ENCODE data around the gene VPREB3. TPM values are rescaled to one million over a fixed set of nuclear protein-coding genes. Genes with fewer than 3 reads are reported as not detected.
A peak's percentile ranks its signal among the peaks of the same experiment; 100 is the strongest.

VPREB3 gene
- polyA plus RNA-seq, 2 of the 4 experiments (the other 2 are of a cell fraction), result 0.41 to 0.52 TPM

DNA sequence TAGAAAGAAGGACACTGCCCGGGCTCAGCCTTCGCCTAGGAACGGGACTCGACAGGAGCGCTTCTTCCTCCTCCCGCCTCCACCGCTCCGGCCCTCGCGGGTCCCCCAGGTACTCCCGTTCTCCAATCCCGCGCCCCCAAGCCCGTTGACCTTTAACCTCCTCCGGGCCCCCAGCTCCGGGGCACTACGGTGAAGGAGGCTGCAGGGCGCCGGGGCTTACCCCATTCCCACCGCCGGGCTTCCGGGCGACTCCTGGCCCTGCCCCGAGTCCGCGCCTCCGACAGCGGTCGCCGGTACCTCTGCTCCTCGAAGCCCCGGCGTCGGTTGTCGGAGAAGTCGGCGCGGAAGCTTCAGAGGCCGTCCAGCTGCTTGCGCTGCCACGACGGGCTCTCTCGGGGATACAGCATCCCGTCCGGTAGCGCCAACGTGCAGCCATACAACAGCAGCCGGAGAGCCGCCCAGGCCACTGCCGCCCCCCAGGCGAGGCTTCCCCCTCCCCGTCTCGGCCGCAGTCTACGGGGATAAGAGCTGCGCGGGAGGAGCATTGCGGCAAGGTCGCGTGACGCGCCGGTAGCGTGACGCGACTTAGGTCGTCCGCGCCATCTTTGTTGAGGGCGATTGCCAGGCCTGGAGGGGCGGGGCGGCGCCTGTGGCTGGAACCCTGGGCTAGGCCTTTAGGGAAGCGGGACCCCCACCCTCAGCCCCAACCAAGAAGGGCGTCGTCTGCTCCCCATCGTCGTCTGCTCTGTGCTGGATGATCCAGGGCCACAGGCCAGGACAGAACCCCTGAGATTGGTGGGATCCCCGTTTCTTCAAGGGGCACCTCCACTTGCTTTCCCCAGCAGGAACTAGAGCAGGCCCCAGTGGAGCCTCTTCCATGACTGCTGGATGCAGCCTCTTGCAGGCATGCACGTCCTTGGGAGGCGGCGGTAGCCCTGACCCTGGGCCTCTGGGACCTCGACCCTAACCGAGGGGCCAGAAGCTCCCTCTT, 37.1 kb downstream of the VPREB3 start:
- CTCF ChIA-PET, result interaction anchor here (0.7 to 1.0 kb wide), 2 partner anchors 130 to 133 kb away, joined by 3 read pairs; no protein-coding TSS in a partner anchor
- FAIRE-seq, result no peak
- POLR2A ChIA-PET, result interaction anchor here (0.7 kb wide), 1 partner anchor 11 kb away, joined by 5 read pairs; no protein-coding TSS in a partner anchor

More for the DNA sequence above, 37.1 kb downstream of the VPREB3 start:
- under 1% methylated on average over 19 of the region's 84 CpGs for WGBS (ENCODE audit: missing lambda C conversion rate)
- TF ChIP-seq TP53 (CRISPR knock-in tag; IDR thresholded peaks at IDR 0.05) (no peak), BHLHE40 (IDR thresholded peaks at IDR 0.05; ENCODE audit: low read depth, low read length) (peak; percentile 68), POLR2A (IDR thresholded peaks at IDR 0.05; ENCODE audit: low read length) (peak; percentile 89), CHD2 (IDR thresholded peaks at IDR 0.05; ENCODE audit: low read length, partially characterized antibody) (no peak), PHF8 (IDR thresholded peaks at IDR 0.05; ENCODE audit: borderline replicate concordance, low read depth) (peak; percentile 54; the same call in 1 of the 2 replicates), GATA3 (IDR thresholded peaks at IDR 0.05; ENCODE audit: borderline replicate concordance) (no peak), RNF2 (IDR thresholded peaks at IDR 0.05; ENCODE audit: borderline replicate concordance, low read depth) (no peak), HOXB13 (CRISPR knock-in tag; IDR thresholded peaks at IDR 0.05; ENCODE audit: low read depth) (no peak), TFCP2L1 (CRISPR knock-in tag; IDR thresholded peaks at IDR 0.05) (no peak), HOXB5 (CRISPR knock-in tag; IDR thresholded peaks at IDR 0.05) (no peak), CBX2 (IDR thresholded peaks at IDR 0.05; ENCODE audit: borderline replicate concordance, low read depth) (no peak), ZFP36 (IDR thresholded peaks at IDR 0.05; ENCODE audit: borderline replicate concordance, partially characterized antibody) (no peak), MAFK (IDR thresholded peaks at IDR 0.05; ENCODE audit: partially characterized antibody) (no peak), FOXS1 (CRISPR knock-in tag; IDR thresholded peaks at IDR 0.05) (no peak), CEBPB (IDR thresholded peaks at IDR 0.05) (no peak), KDM1A (IDR thresholded peaks at IDR 0.05; ENCODE audit: low read depth) (no peak), JUN (IDR thresholded peaks at IDR 0.05) (peak in 1 of 2 experiments; percentile 67; a peak in 2 of 5 replicates), CHD4 (IDR thresholded peaks at IDR 0.05; ENCODE audit: borderline replicate concordance) (no peak), RARB (CRISPR knock-in tag; IDR thresholded peaks at IDR 0.05) (no peak), MAZ (IDR thresholded peaks at IDR 0.05; ENCODE audit: borderline replicate concordance, low read depth, low read length) (no peak; the same call in 1 of the 2 replicates), ZNF302 (CRISPR knock-in tag; IDR thresholded peaks at IDR 0.05) (no peak)
- TF ChIP-seq, protein P1, sequence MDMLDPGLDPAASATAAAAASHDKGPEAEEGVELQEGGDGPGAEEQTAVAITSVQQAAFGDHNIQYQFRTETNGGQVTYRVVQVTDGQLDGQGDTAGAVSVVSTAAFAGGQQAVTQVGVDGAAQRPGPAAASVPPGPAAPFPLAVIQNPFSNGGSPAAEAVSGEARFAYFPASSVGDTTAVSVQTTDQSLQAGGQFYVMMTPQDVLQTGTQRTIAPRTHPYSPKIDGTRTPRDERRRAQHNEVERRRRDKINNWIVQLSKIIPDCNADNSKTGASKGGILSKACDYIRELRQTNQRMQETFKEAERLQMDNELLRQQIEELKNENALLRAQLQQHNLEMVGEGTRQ (IDR thresholded peaks at IDR 0.05), result peak; percentile 85
- TF ChIP-seq, protein P2, sequence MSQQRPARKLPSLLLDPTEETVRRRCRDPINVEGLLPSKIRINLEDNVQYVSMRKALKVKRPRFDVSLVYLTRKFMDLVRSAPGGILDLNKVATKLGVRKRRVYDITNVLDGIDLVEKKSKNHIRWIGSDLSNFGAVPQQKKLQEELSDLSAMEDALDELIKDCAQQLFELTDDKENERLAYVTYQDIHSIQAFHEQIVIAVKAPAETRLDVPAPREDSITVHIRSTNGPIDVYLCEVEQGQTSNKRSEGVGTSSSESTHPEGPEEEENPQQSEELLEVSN (IDR thresholded peaks at IDR 0.05; ENCODE audit: borderline replicate concordance, low read depth), result peak; percentile 81
- TF ChIP-seq, protein P3, sequence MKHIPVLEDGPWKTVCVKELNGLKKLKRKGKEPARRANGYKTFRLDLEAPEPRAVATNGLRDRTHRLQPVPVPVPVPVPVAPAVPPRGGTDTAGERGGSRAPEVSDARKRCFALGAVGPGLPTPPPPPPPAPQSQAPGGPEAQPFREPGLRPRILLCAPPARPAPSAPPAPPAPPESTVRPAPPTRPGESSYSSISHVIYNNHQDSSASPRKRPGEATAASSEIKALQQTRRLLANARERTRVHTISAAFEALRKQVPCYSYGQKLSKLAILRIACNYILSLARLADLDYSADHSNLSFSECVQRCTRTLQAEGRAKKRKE (CRISPR knock-in tag; IDR thresholded peaks at IDR 0.05; ENCODE audit: low read depth), result no peak
- TF ChIP-seq, protein P4, sequence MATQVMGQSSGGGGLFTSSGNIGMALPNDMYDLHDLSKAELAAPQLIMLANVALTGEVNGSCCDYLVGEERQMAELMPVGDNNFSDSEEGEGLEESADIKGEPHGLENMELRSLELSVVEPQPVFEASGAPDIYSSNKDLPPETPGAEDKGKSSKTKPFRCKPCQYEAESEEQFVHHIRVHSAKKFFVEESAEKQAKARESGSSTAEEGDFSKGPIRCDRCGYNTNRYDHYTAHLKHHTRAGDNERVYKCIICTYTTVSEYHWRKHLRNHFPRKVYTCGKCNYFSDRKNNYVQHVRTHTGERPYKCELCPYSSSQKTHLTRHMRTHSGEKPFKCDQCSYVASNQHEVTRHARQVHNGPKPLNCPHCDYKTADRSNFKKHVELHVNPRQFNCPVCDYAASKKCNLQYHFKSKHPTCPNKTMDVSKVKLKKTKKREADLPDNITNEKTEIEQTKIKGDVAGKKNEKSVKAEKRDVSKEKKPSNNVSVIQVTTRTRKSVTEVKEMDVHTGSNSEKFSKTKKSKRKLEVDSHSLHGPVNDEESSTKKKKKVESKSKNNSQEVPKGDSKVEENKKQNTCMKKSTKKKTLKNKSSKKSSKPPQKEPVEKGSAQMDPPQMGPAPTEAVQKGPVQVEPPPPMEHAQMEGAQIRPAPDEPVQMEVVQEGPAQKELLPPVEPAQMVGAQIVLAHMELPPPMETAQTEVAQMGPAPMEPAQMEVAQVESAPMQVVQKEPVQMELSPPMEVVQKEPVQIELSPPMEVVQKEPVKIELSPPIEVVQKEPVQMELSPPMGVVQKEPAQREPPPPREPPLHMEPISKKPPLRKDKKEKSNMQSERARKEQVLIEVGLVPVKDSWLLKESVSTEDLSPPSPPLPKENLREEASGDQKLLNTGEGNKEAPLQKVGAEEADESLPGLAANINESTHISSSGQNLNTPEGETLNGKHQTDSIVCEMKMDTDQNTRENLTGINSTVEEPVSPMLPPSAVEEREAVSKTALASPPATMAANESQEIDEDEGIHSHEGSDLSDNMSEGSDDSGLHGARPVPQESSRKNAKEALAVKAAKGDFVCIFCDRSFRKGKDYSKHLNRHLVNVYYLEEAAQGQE (IDR thresholded peaks at IDR 0.05), result no peak
- TF ChIP-seq, protein P5, sequence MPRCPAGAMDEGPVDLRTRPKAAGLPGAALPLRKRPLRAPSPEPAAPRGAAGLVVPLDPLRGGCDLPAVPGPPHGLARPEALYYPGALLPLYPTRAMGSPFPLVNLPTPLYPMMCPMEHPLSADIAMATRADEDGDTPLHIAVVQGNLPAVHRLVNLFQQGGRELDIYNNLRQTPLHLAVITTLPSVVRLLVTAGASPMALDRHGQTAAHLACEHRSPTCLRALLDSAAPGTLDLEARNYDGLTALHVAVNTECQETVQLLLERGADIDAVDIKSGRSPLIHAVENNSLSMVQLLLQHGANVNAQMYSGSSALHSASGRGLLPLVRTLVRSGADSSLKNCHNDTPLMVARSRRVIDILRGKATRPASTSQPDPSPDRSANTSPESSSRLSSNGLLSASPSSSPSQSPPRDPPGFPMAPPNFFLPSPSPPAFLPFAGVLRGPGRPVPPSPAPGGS (IDR thresholded peaks at IDR 0.05), result no peak
- TF ChIP-seq, protein P6, sequence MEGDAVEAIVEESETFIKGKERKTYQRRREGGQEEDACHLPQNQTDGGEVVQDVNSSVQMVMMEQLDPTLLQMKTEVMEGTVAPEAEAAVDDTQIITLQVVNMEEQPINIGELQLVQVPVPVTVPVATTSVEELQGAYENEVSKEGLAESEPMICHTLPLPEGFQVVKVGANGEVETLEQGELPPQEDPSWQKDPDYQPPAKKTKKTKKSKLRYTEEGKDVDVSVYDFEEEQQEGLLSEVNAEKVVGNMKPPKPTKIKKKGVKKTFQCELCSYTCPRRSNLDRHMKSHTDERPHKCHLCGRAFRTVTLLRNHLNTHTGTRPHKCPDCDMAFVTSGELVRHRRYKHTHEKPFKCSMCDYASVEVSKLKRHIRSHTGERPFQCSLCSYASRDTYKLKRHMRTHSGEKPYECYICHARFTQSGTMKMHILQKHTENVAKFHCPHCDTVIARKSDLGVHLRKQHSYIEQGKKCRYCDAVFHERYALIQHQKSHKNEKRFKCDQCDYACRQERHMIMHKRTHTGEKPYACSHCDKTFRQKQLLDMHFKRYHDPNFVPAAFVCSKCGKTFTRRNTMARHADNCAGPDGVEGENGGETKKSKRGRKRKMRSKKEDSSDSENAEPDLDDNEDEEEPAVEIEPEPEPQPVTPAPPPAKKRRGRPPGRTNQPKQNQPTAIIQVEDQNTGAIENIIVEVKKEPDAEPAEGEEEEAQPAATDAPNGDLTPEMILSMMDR (IDR thresholded peaks at IDR 0.05), result no peak
- TF ChIP-seq, protein P7, sequence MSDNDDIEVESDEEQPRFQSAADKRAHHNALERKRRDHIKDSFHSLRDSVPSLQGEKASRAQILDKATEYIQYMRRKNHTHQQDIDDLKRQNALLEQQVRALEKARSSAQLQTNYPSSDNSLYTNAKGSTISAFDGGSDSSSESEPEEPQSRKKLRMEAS (IDR thresholded peaks at IDR 0.05), result peak; percentile 86
- Histone ChIP-seq H3K9me3 (no peaks in the 10 kb centered on the region), H3K27ac (peak overlapping the region; percentile 79 to 95), H3K4me3 (peak overlapping the region; percentile 69), H3K4me2 (peak overlapping the region; percentile 69), H3K4me1 (no peaks in the 10 kb centered on the region; the same call in 2 of the 3 replicates)
- DNase-seq (ENCODE audit: low read depth in 1 of 2, low spot score in 1 of 2) (peak; percentile 76 to 88), ATAC-seq (peak; percentile 95 to 97)
